RWPE2 (cell line): ENCODE measurements around the gene CDH20.
A peak's percentile ranks its signal among the peaks of the same experiment; 100 is the strongest.

ENCODE experiments used
- ATAC-seq: fragments of 200-7000 bp; cut with Tn5 transposase; 3 replicates; pipeline ENCODE4 v1.9.1; 2021; ENCODE audit warnings: low read depth
- DNase-seq: peaks from one replicate; pipeline ENCODE4 v3.0.0-alpha.2; 2020; ENCODE audit warnings: low spot score
- H3K27ac ChIP-seq: fragments of 450-650 bp; 2 replicates; pipeline ENCODE4 v1.5.1; 2017; ENCODE audit warnings: mild to moderate bottlenecking; ENCODE audit not compliant: poor library complexity, severe bottlenecking
- H3K27me3 ChIP-seq: fragments of 250-450 bp; sonication (Bioruptor Pico); 2 replicates; pipeline ENCODE4 v1.5.1; 2021; ENCODE audit warnings: mild to moderate bottlenecking, moderate library complexity; ENCODE audit not compliant: insufficient read depth, poor library complexity, severe bottlenecking
- H3K36me3 ChIP-seq: fragments of 250-450 bp; sonication (Bioruptor Pico); 2 replicates; pipeline ENCODE4 v1.5.1; 2020; ENCODE audit warnings: low read depth, mild to moderate bottlenecking, moderate library complexity
- H3K4me1 ChIP-seq: fragments of 250-450 bp; sonication (Bioruptor Pico); 2 replicates; pipeline ENCODE4 v1.5.1; 2021; ENCODE audit warnings: mild to moderate bottlenecking, moderate library complexity; ENCODE audit not compliant: insufficient read depth, poor library complexity, severe bottlenecking
- H3K4me3 ChIP-seq: fragments of 250-450 bp; sonication (Bioruptor Pico); 2 replicates; pipeline ENCODE4 v1.5.1; 2021; ENCODE audit warnings: mild to moderate bottlenecking, moderate library complexity; ENCODE audit not compliant: severe bottlenecking
- H3K9me3 ChIP-seq: fragments of 250-450 bp; sonication (Bioruptor Pico); 2 replicates; pipeline ENCODE4 v1.5.1; 2021; ENCODE audit warnings: mild to moderate bottlenecking, moderate library complexity; ENCODE audit not compliant: severe bottlenecking
- TF ChIP-seq, protein P1 (sequence below): fragments of 450-650 bp; IDR thresholded peaks from one replicate; pipeline ENCODE4 v1.5.1; 2017; ENCODE audit warnings: mild to moderate bottlenecking, moderate library complexity; ENCODE audit not compliant: poor library complexity, severe bottlenecking

CDH20 gene

DNA sequence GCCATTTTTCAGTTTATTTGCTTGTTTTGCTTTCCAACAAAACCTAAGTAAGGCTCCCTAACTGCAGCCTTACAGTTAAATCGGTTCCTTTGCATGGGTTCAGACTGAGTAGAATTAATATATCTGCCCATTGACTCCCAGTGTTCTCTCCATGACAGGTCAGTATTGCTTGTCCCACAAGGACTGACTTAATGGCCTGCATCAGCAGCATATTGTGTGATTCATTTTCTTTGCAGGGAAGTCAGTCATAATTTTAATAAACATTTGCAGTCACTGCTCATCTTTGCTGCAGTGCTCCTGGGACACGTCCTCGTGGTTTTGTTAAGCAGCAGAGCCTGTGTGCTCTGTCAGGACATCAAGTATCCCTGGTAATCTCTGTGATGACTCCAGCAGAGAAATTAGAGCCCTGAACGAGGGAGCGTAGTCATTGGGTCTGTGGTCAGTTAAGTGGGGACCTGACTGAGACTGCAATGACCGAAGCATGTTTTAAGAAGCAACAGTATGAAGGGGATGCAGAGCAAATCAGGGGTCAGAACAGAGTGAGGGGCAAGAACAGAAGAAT lies 93.3 kb downstream of the CDH20 start:
- H3K4me3 ChIP-seq, result no peak overlapping the region
- H3K27ac ChIP-seq, result no peak overlapping the region
- H3K27me3 ChIP-seq, result no peaks in the 10 kb centered on the region
- ATAC-seq (no peak), DNase-seq (no peak)
- TF ChIP-seq, protein P1, sequence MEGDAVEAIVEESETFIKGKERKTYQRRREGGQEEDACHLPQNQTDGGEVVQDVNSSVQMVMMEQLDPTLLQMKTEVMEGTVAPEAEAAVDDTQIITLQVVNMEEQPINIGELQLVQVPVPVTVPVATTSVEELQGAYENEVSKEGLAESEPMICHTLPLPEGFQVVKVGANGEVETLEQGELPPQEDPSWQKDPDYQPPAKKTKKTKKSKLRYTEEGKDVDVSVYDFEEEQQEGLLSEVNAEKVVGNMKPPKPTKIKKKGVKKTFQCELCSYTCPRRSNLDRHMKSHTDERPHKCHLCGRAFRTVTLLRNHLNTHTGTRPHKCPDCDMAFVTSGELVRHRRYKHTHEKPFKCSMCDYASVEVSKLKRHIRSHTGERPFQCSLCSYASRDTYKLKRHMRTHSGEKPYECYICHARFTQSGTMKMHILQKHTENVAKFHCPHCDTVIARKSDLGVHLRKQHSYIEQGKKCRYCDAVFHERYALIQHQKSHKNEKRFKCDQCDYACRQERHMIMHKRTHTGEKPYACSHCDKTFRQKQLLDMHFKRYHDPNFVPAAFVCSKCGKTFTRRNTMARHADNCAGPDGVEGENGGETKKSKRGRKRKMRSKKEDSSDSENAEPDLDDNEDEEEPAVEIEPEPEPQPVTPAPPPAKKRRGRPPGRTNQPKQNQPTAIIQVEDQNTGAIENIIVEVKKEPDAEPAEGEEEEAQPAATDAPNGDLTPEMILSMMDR, result no peak
- H3K4me1 ChIP-seq, result no peaks in the 10 kb centered on the region
- H3K36me3 ChIP-seq, result no peaks in the 10 kb centered on the region
- H3K9me3 ChIP-seq, result no peaks in the 10 kb centered on the region

DNA sequence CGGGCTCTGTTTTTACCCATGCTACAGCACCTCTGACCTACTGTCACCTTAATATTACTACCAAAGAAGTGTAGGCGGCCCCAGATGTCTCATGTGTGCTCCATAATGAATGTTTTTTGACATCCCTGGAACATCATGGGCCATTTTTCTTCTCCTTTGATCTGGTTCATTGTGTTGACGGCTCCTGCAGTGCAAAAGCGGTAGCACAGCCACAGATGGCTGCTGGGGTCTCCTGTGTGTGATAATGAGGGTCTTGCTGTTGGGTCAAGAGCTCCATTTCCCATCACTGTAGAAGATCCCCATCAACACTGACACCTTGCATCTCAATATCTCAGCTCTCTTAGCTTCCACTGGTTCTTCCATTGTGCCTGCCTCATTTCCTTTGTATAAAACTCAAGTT lies 95.0 kb downstream of the CDH20 start:
- H3K9me3 ChIP-seq, result no peaks in the 10 kb centered on the region
- no peaks in the 10 kb centered on the region for H3K36me3 ChIP-seq
- DNase-seq, result no peak
- H3K4me1 ChIP-seq, result no peaks in the 10 kb centered on the region
- no peak for ATAC-seq
- no peaks in the 10 kb centered on the region for H3K27me3 ChIP-seq
- TF ChIP-seq, protein P1, result no peak
- no peak overlapping the region for H3K4me3 ChIP-seq
- H3K27ac ChIP-seq, result no peak overlapping the region

DNA sequence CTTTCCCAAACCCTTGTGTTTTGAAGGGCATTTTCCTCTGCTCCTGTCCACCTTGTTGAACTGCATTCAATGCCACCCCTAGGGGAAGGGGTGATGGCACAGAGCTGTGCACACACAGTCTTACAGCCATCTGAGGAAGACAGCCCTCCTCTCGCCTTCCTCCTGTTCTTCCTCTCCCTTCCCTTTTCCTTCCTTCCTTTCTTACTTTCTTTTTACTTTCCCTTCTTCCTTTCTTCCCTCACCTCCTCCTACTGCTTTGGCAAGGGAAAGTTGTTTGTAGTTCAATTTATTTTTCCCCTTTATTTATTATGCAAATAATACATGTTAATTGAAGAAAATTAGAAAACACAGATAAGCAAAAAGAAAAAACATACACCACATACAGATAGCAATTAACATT lies 99.4 kb downstream of the CDH20 start:
- Histone ChIP-seq H3K4me1 (no peaks in the 10 kb centered on the region), H3K27ac (no peak overlapping the region), H3K36me3 (no peaks in the 10 kb centered on the region), H3K9me3 (no peaks in the 10 kb centered on the region), H3K27me3 (no peaks in the 10 kb centered on the region), H3K4me3 (no peak overlapping the region)
- TF ChIP-seq, protein P1, result no peak
- DNase-seq, result no peak
- ATAC-seq, result no peak

DNA sequence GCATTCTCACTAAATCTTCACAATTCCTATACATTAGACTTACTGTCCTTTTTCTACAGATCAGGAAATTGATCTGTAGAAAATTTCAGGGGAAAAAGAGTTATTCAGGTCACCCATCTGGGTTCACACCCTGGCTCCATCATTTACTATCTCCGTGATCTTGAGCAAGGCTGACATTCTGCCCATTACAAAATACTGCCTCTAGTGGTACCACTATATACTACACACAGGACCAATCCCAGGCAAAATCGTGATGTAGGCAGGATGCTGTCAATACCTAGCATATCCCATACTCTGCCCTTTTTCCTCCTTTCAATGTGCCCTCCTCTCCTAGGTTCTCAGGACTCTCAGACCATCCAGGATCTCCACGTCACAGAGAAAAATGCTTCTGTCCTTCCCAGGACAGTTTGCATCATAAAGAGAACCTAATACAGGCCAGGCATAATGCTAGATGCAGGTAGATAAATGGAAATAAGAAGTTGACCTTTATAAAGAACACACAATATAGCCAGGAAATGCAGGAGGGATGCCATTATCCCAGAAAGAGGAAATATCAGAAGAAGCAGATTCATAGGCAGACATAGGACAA lies 101.9 kb downstream of the CDH20 start:
- TF ChIP-seq, protein P1, result peak; percentile 58
- H3K27ac ChIP-seq, result no peak overlapping the region
- no peaks in the 10 kb centered on the region for H3K4me1 ChIP-seq
- no peaks in the 10 kb centered on the region for H3K27me3 ChIP-seq
- DNase-seq (no peak), ATAC-seq (peak; percentile 44; the same call in 1 of the 3 replicates)
- no peak overlapping the region for H3K4me3 ChIP-seq
- no peaks in the 10 kb centered on the region for H3K36me3 ChIP-seq
- no peaks in the 10 kb centered on the region for H3K9me3 ChIP-seq

DNA sequence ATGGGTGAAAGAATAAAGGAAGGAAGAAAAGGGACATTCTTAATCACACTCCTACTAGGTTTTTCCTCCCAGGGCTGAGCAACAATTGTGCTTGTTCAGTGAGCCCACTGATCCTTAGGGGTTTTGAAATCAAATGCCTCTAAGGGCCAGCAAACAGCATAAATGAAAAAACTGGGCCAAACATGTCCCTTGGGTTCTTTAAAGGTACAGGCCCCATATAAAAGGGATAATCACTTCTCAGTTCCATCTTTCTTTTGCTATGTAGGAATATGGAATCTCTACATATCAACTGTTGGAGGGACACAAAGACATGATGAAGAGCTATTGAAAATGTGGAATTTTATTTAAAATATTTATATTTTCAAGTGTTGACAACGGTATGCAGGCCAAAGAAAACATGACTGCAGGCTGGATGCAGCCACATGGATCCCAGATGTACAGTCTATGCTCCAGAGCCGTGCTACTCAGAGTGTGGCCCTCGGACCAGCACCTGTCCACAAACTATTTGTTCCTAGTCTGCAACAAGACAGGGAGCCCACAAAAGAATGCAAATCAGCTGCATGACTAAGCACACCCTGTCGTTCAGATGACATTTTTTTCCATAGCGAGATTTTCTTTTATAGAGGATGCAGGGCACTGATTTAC lies 110.0 kb downstream of the CDH20 start:
- no peaks in the 10 kb centered on the region for H3K27me3 ChIP-seq
- no peaks in the 10 kb centered on the region for H3K9me3 ChIP-seq
- H3K4me1 ChIP-seq, result no peaks in the 10 kb centered on the region
- H3K27ac ChIP-seq, result no peak overlapping the region
- ATAC-seq (no peak), DNase-seq (no peak)
- H3K36me3 ChIP-seq, result no peaks in the 10 kb centered on the region
- no peak overlapping the region for H3K4me3 ChIP-seq
- TF ChIP-seq, protein P1, result no peak
